B cell (primary cell): Measurements from ENCODE around the gene STK16. TPM values are rescaled to one million over a fixed set of nuclear protein-coding genes. Genes with fewer than 3 reads are reported as not detected.

Source experiments
- ATAC-seq: fragments of 200-7000 bp; cut with Tn5 transposase; one replicate; pipeline ENCODE4 v1.10.0; 2021; ENCODE audit warnings: low read depth, mild to moderate bottlenecking, moderate number of reproducible peaks, moderate library complexity
- CTCF ChIA-PET: fragments of 350-600 bp; sonication (Branson Sonifier 250); formaldehyde crosslinking; loops from one replicate; lab custom pipeline; 2021; ENCODE audit warnings: antibody characterized with exemption, inconsistent platforms; lab: Charles Lee
- POLR2A ChIA-PET: fragments of 350-600 bp; sonication (Branson Sonifier 250); formaldehyde crosslinking; loops from one replicate; lab custom pipeline; 2021; ENCODE audit warnings: antibody characterized with exemption; lab: Charles Lee
- DNase-seq: peaks from one replicate; pipeline ENCODE4 v3.0.0; 2013
- H2AFZ ChIP-seq: 2 replicates; pipeline ENCODE4 v1.6.1; 2012; ENCODE audit warnings: mild to moderate bottlenecking, low read depth, low read length; ENCODE audit not compliant: insufficient read depth, poor library complexity, severe bottlenecking
- H3K27ac ChIP-seq, 2 donors: 1 replicate in 1 of 2; 2 replicates in 1 of 2; pipeline ENCODE4 v1.5.1; 2012 to 2013; ENCODE audit warnings: low read length in 2 of 2, mild to moderate bottlenecking in 2 of 2, moderate library complexity in 1 of 2
- H3K27me3 ChIP-seq, 4 experiments: fragments of 200-600 bp in 1 of 4; sonication (generic) in 1 of 4; replicated peaks in 1 of 4; 1 replicate in 2 of 4; 2 replicates in 2 of 4; pipeline versions ENCODE4 v1.6.1 to v1.7.0; 2013 to 2016; ENCODE audit warnings: low read length in 3 of 4, mild to moderate bottlenecking in 2 of 4, mixed read lengths in 1 of 4, moderate library complexity in 1 of 4; ENCODE audit not compliant: insufficient read depth in 4 of 4, control insufficient read depth in 3 of 4; ENCODE audit errors: control extremely low read depth in 1 of 4
- H3K36me3 ChIP-seq, 2 experiments: replicated peaks in 1 of 2; 1 replicate in 1 of 2; 2 replicates in 1 of 2; pipeline versions ENCODE4 v1.6.1 to v1.7.1; 2013; ENCODE audit warnings: low read length in 1 of 2; ENCODE audit not compliant: insufficient read depth in 2 of 2, control insufficient read depth in 1 of 2; ENCODE audit errors: control extremely low read depth in 1 of 2, extremely low read depth in 1 of 2
- H3K4me1 ChIP-seq, 2 donors: fragments of 200-600 bp in 1 of 2; sonication (generic) in 1 of 2; 1 replicate in 1 of 2; 2 replicates in 1 of 2; pipeline versions ENCODE4 v1.5.1 to v1.6.1; 2013 to 2017; ENCODE audit warnings: low read length in 2 of 2; ENCODE audit not compliant: control insufficient read depth in 2 of 2, insufficient read depth in 2 of 2
- H3K4me2 ChIP-seq: replicated peaks from 2 replicates; pipeline ENCODE3; 2012; ENCODE audit warnings: mild to moderate bottlenecking, low read depth, low read length; ENCODE audit not compliant: poor library complexity, severe bottlenecking
- H3K4me3 ChIP-seq, 5 experiments: fragments of 200-600 bp in 1 of 5; sonication (generic) in 1 of 5; 1 replicate in 3 of 5; 2 replicates in 2 of 5; pipeline versions ENCODE4 v1.5.1 to v1.7.0; 2011 to 2016; ENCODE audit warnings: low read length in 4 of 5, mild to moderate bottlenecking in 4 of 5, low read depth in 2 of 5, control low read depth in 1 of 5, moderate library complexity in 1 of 5; ENCODE audit not compliant: insufficient read depth in 1 of 5; ENCODE audit errors: control extremely low read depth in 1 of 5, extremely low read depth in 1 of 5
- H3K79me2 ChIP-seq: fragments of 200-600 bp; sonication (generic); one replicate; pipeline ENCODE4 v1.6.0; 2016; ENCODE audit warnings: low read length; ENCODE audit not compliant: control insufficient read depth, insufficient read depth
- H3K9ac ChIP-seq: fragments of 200-600 bp; sonication (generic); 2 replicates; pipeline ENCODE4 v1.6.1; 2017; ENCODE audit warnings: mild to moderate bottlenecking, low read length, moderate library complexity
- H3K9me3 ChIP-seq, 3 donors: one replicate each; pipeline versions ENCODE4 v1.6.1 to v1.7.1; 2013; ENCODE audit warnings: low read length in 2 of 3; ENCODE audit not compliant: control insufficient read depth in 2 of 3, insufficient read depth in 1 of 3; ENCODE audit errors: control extremely low read depth in 1 of 3
- H4K20me1 ChIP-seq: 2 replicates; pipeline ENCODE4 v1.6.0; 2012; ENCODE audit warnings: mild to moderate bottlenecking, low read length; ENCODE audit not compliant: insufficient read depth, control insufficient read depth, poor library complexity, severe bottlenecking
- H3K27ac Mint-ChIP-seq: one replicate; pipeline ENCODE4 v1.8.0; 2021; ENCODE audit warnings: mixed read lengths
- H3K27me3 Mint-ChIP-seq: one replicate; pipeline ENCODE4 v1.8.0; 2021; ENCODE audit warnings: mixed read lengths
- H3K4me1 Mint-ChIP-seq: one replicate; pipeline ENCODE4 v1.8.0; 2021; ENCODE audit warnings: mixed read lengths
- H3K4me3 Mint-ChIP-seq: one replicate; pipeline ENCODE4 v1.8.0; 2021; ENCODE audit warnings: mixed read lengths
- H3K9me3 Mint-ChIP-seq: one replicate; pipeline ENCODE4 v1.8.0; 2022; ENCODE audit warnings: mixed read lengths; ENCODE audit not compliant: insufficient read depth
- CTCF ChIP-seq: fragments of 200-600 bp; IDR thresholded peaks from one replicate; pipeline ENCODE4 v1.8.0; 2022; ENCODE audit warnings: antibody characterized with exemption, mild to moderate bottlenecking
- EZH2 ChIP-seq: IDR thresholded peaks from 2 replicates; pipeline ENCODE4 v1.6.1; 2012; ENCODE audit warnings: borderline replicate concordance, low read depth, mild to moderate bottlenecking, moderate library complexity, low read length; ENCODE audit not compliant: insufficient read depth, poor library complexity, severe bottlenecking
- WGBS: methylation state at CpG from one replicate; pipeline ENCODE4 v1.1.5; 2013; ENCODE audit warnings: missing lambda C conversion rate; ENCODE audit not compliant: insufficient coverage; 5-methylcytosine and 5-hydroxymethylcytosine counted together
- intact Hi-C: fragments of 100-400 bp; cut with micrococcal nuclease; formaldehyde crosslinking; loops from one replicate; pipeline ENCODE4 v1.10.0; 2022
- polyA plus RNA-seq: library from polyadenylated mRNA; depleted of rRNA; stranded (reverse); fragments of >200 nt; gene quantifications from 2 replicates; pipeline ENCODE4 v1.2.3, GENCODE V29; 2012
- total RNA-seq, 2 donors: library from RNA; stranded (reverse); fragments of 120-200 nt in 1 of 2; gene quantifications; 1 replicate in 1 of 2; 2 replicates in 1 of 2; pipeline versions ENCODE4 v1.2.3 to v1.2.4, GENCODE V29; 2013 to 2022

STK16 gene
- total and polyA plus RNA-seq, 2 donors (not counting 1 experiment from before 2014, with no cell fraction given), result 29.0 to 60.1 TPM

- Histone ChIP-seq H3K4me3 (peak overlapping the region; percentile 86 to 98 (median 92)), H3K36me3 (peaks cover 7 to 45% of the 10 kb centered on the region in 2 experiments), H3K27ac (peak overlapping the region; percentile 70 to 87), H2AFZ (peak overlapping the region; percentile 78), H3K4me1 (peaks cover 17 to 23% of the 10 kb centered on the region in 2 donors), H3K27me3 (no peaks in the 10 kb centered on the region), H3K9me3 (no peaks in the 10 kb centered on the region), H4K20me1 (peaks cover 71% of the 10 kb centered on the region), H3K4me2 (peak overlapping the region; percentile 93), H3K79me2 (peaks cover 75% of the 10 kb centered on the region), H3K9ac (peak overlapping the region; percentile 82)
- no peak for DNase-seq
- ATAC-seq, result no peak
- TF ChIP-seq EZH2 (no peak), CTCF (no peak)
- H3K4me3 Mint-ChIP-seq, result peak overlapping the region; percentile 99
- ChIA-PET POLR2A (interaction anchor here (0.6 to 3.2 kb wide), 14 partner anchors 10 to 66 kb away, joined by 3 to 56 read pairs (median 10); partner anchors contain the start of genes ABCB6, CNPPD1, DNAJB2 and GLB1L), CTCF (interaction anchor here (1.2 to 4.9 kb wide), 12 partner anchors 14 to 71 kb away, joined by 3 to 30 read pairs (median 5); partner anchors contain the start of genes CNPPD1, GLB1L, STK16 and TUBA4A)
- intact Hi-C loops, result loop anchor here (1.0 to 5.0 kb wide), 11 partner anchors 10 to 368 kb away; partner anchors contain the start of genes CNPPD1, DNAJB2, GLB1L and NHEJ1
- WGBS, result 2% methylated on average over 19 of the region's 19 CpGs
- no peaks in the 10 kb centered on the region for H3K27me3 Mint-ChIP-seq
- H3K9me3 Mint-ChIP-seq, result no peaks in the 10 kb centered on the region
- H3K4me1 Mint-ChIP-seq, result peaks cover 38% of the 10 kb centered on the region
- peak overlapping the region; percentile 70 for H3K27ac Mint-ChIP-seq
These were observed 16.4 kb upstream of the STK16 start for GRCh38 chr2:219228911-219229304.
